Brain microvascular endothelial cell (primary cell): Measurements from ENCODE around the gene SRY.

Experiments
- DNase-seq: peaks from one replicate; pipeline ENCODE4 v3.0.0-alpha.2; 2020
- H3K27ac ChIP-seq: fragments of 250-450 bp; sonication (Bioruptor Pico); 2 replicates; pipeline ENCODE4 v1.5.1; 2020; ENCODE audit warnings: mild to moderate bottlenecking, moderate library complexity
- H3K27me3 ChIP-seq: fragments of 250-450 bp; sonication (Bioruptor Pico); replicated peaks from 2 replicates; pipeline ENCODE4 v1.5.1; 2020; ENCODE audit warnings: mild to moderate bottlenecking
- H3K36me3 ChIP-seq: fragments of 250-450 bp; sonication (Bioruptor Pico); replicated peaks from 2 replicates; pipeline ENCODE4 v1.5.1; 2020; ENCODE audit warnings: mild to moderate bottlenecking
- H3K4me3 ChIP-seq: 2 replicates; pipeline ENCODE4 v1.5.1; 2011; ENCODE audit warnings: low read depth, mild to moderate bottlenecking, control low read depth, low read length, moderate library complexity
- in situ Hi-C: cut with HindIII; loops from 2 replicates; pipeline ENCODE4 v1.10.0; 2017; ENCODE audit warnings: low sequenced_read_pairs, low pct_ligation_motif_present
- TF ChIP-seq, protein P1 (sequence below): IDR thresholded peaks from 2 replicates; pipeline ENCODE4 v1.5.1; 2011; ENCODE audit warnings: low read depth, mild to moderate bottlenecking, moderate library complexity, low read length, control low read depth, inconsistent platforms; ENCODE audit errors: missing control alignments

Gene SRY

GRCh38 chrY:2800246-2800645, 12.8 kb upstream of the SRY start:
- no peak for DNase-seq
- no peak overlapping the region for H3K4me3 ChIP-seq
- no peaks in the 10 kb centered on the region for H3K27me3 ChIP-seq
- TF ChIP-seq, protein P1, sequence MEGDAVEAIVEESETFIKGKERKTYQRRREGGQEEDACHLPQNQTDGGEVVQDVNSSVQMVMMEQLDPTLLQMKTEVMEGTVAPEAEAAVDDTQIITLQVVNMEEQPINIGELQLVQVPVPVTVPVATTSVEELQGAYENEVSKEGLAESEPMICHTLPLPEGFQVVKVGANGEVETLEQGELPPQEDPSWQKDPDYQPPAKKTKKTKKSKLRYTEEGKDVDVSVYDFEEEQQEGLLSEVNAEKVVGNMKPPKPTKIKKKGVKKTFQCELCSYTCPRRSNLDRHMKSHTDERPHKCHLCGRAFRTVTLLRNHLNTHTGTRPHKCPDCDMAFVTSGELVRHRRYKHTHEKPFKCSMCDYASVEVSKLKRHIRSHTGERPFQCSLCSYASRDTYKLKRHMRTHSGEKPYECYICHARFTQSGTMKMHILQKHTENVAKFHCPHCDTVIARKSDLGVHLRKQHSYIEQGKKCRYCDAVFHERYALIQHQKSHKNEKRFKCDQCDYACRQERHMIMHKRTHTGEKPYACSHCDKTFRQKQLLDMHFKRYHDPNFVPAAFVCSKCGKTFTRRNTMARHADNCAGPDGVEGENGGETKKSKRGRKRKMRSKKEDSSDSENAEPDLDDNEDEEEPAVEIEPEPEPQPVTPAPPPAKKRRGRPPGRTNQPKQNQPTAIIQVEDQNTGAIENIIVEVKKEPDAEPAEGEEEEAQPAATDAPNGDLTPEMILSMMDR, result no peak
- no peaks in the 10 kb centered on the region for H3K36me3 ChIP-seq
- H3K27ac ChIP-seq, result no peak overlapping the region
- in situ Hi-C loops, result no loop called here

DNA sequence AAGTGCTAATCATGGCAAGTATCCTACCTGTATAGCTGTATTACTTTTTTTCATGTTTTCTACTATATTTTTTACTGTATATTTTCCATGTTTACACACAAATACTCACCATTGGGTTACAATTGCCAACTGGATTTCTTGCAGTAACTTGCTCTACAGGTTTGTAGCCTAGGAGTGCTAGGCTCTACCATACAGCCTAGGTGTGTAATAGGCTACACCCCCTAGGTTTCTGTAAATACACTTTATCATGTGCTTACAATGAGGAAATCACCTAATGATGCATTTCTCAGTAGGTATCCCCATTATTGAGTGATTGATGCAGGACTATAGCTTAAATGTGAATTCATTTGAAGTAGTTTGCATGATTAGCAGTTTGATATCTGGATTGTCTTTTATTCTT, 10.5 kb upstream of the SRY start:
- in situ Hi-C loops, result no loop called here
- no peaks in the 10 kb centered on the region for H3K36me3 ChIP-seq
- no peaks in the 10 kb centered on the region for H3K27me3 ChIP-seq
- DNase-seq, result no peak
- H3K4me3 ChIP-seq, result no peak overlapping the region
- TF ChIP-seq, protein P1, result no peak
- no peak overlapping the region for H3K27ac ChIP-seq

GRCh38 chrY:2796977-2797523, 9.6 kb upstream of the SRY start:
- Histone ChIP-seq H3K4me3 (no peak overlapping the region), H3K27me3 (no peaks in the 10 kb centered on the region), H3K27ac (no peak overlapping the region), H3K36me3 (no peaks in the 10 kb centered on the region)
- no peak for DNase-seq
- in situ Hi-C loops, result no loop called here
- TF ChIP-seq, protein P1, result no peak

- in situ Hi-C loops, result no loop called here
- no peaks in the 10 kb centered on the region for H3K27me3 ChIP-seq
- H3K27ac ChIP-seq, result no peak overlapping the region
- TF ChIP-seq, protein P1, result no peak
- H3K36me3 ChIP-seq, result no peaks in the 10 kb centered on the region
- H3K4me3 ChIP-seq, result no peak overlapping the region
- DNase-seq, result no peak
Measured at GRCh38 chrY:2789756-2790155, 2.3 kb upstream of the SRY start.

- TF ChIP-seq, protein P1, result no peak
- no peaks in the 10 kb centered on the region for H3K36me3 ChIP-seq
- no peak overlapping the region for H3K27ac ChIP-seq
- in situ Hi-C loops, result no loop called here
- H3K27me3 ChIP-seq, result no peaks in the 10 kb centered on the region
- no peak for DNase-seq
- no peak overlapping the region for H3K4me3 ChIP-seq
Measured at GRCh38 chrY:2786876-2787512, 488 bp downstream of the SRY start.
